ENCODE results near the gene ZAP70. TPM values are rescaled to one million over a fixed set of nuclear protein-coding genes. Genes with fewer than 3 reads are reported as not detected.
"Not testable (repeated sequence)": the region's sequence is repeated elsewhere in the genome, so short reads cannot be mapped to it uniquely, and the experiment has no call there.

Gene ZAP70
- total RNA-seq, 2 donors from 2014 or later, result 164 to 190 TPM

GRCh38 chr2:97677480-97677879 lies 35.9 kb upstream of the ZAP70 start:
- Mint-ChIP-seq H3K9me3 (no peaks in the 10 kb centered on the region), H3K4me1 (ENCODE audit: low read depth) (peaks cover 46% of the 10 kb centered on the region), H3K27ac (no peak overlapping the region), H3K36me3 (ENCODE audit: insufficient read depth in 2 of 2) (peaks cover 0 to 11% of the 10 kb centered on the region in 2 donors), H3K27me3 (ENCODE audit: low read depth) (no peaks in the 10 kb centered on the region), H3K4me3 (no peak overlapping the region)
- ATAC-seq (replicated peaks in 1 of 2) (no peak), DNase-seq (no peak)

- Mint-ChIP-seq H3K36me3 (ENCODE audit: insufficient read depth in 2 of 2) (peaks cover 0 to 9% of the 10 kb centered on the region in 2 donors), H3K27me3 (ENCODE audit: low read depth) (no peaks in the 10 kb centered on the region), H3K9me3 (no peaks in the 10 kb centered on the region), H3K27ac (no peak overlapping the region), H3K4me1 (ENCODE audit: low read depth) (peaks cover 37% of the 10 kb centered on the region), H3K4me3 (no peak overlapping the region)
- DNase-seq, result no peak
- no peak for ATAC-seq (replicated peaks in 1 of 2)
Observed at GRCh38 chr2:97678298-97678697, 35.1 kb upstream of the ZAP70 start.

- H3K4me1 Mint-ChIP-seq (ENCODE audit: low read depth), result peaks cover 21% of the 10 kb centered on the region
- not testable (repeated sequence) for H3K9me3 Mint-ChIP-seq; H3K36me3 Mint-ChIP-seq (ENCODE audit: insufficient read depth in 2 of 2); H3K27me3 Mint-ChIP-seq (ENCODE audit: low read depth)
- ATAC-seq (replicated peaks in 1 of 2), result peak in 1 of 2 donors; percentile 54
- peak overlapping the region in 1 of 2 donors; percentile 44 for H3K4me3 Mint-ChIP-seq
- H3K27ac Mint-ChIP-seq, result peak overlapping the region; percentile 38
- peak in 1 of 2 donors; percentile 25 for DNase-seq
Observed at GRCh38 chr2:97687235-97687634, 26.1 kb upstream of the ZAP70 start.

GRCh38 chr2:97688062-97688827 lies 25.1 kb upstream of the ZAP70 start:
- DNase-seq (peak in 1 of 2 donors; percentile 17), ATAC-seq (replicated peaks in 1 of 2) (peak; percentile 90 to 94)
- Mint-ChIP-seq H3K36me3 (ENCODE audit: insufficient read depth in 2 of 2) (no peaks in the 10 kb centered on the region), H3K27ac (peak overlapping the region; percentile 24), H3K9me3 (no peaks in the 10 kb centered on the region), H3K4me1 (ENCODE audit: low read depth) (peaks cover 21% of the 10 kb centered on the region), H3K27me3 (ENCODE audit: low read depth) (no peaks in the 10 kb centered on the region), H3K4me3 (peak overlapping the region; percentile 69 to 77)

- Mint-ChIP-seq H3K36me3 (ENCODE audit: insufficient read depth in 2 of 2) (no peaks in the 10 kb centered on the region), H3K9me3 (no peaks in the 10 kb centered on the region), H3K4me3 (no peak overlapping the region), H3K27me3 (ENCODE audit: low read depth) (no peaks in the 10 kb centered on the region), H3K4me1 (ENCODE audit: low read depth) (peaks cover 27% of the 10 kb centered on the region), H3K27ac (no peak overlapping the region)
- DNase-seq, result no peak
- ATAC-seq (replicated peaks in 1 of 2), result no peak
Observed at GRCh38 chr2:97691166-97691565, 22.2 kb upstream of the ZAP70 start.

- Mint-ChIP-seq H3K4me3 (no peak overlapping the region), H3K4me1 (ENCODE audit: low read depth) (peaks cover 19% of the 10 kb centered on the region), H3K9me3 (no peaks in the 10 kb centered on the region), H3K36me3 (ENCODE audit: insufficient read depth in 2 of 2) (no peaks in the 10 kb centered on the region), H3K27ac (no peak overlapping the region), H3K27me3 (ENCODE audit: low read depth) (no peaks in the 10 kb centered on the region)
- no peak for DNase-seq
- no peak for ATAC-seq (replicated peaks in 1 of 2)
Observed at GRCh38 chr2:97693476-97693875, 19.9 kb upstream of the ZAP70 start.

- DNase-seq (no peak), ATAC-seq (replicated peaks in 1 of 2) (no peak)
- H3K27me3 Mint-ChIP-seq (ENCODE audit: low read depth), result no peaks in the 10 kb centered on the region
- no peaks in the 10 kb centered on the region for H3K9me3 Mint-ChIP-seq
- no peak overlapping the region for H3K27ac Mint-ChIP-seq
- H3K36me3 Mint-ChIP-seq (ENCODE audit: insufficient read depth in 2 of 2), result no peaks in the 10 kb centered on the region
- no peak overlapping the region for H3K4me3 Mint-ChIP-seq
- peaks cover 21% of the 10 kb centered on the region for H3K4me1 Mint-ChIP-seq (ENCODE audit: low read depth)
Observed at GRCh38 chr2:97695744-97696143, 17.6 kb upstream of the ZAP70 start.

GRCh38 chr2:97697252-97698235 lies 15.8 kb upstream of the ZAP70 start:
- Mint-ChIP-seq H3K27me3 (ENCODE audit: low read depth) (no peaks in the 10 kb centered on the region), H3K27ac (no peak overlapping the region), H3K9me3 (no peaks in the 10 kb centered on the region), H3K4me1 (ENCODE audit: low read depth) (peaks cover 21% of the 10 kb centered on the region), H3K4me3 (peak overlapping the region; percentile 38 to 61), H3K36me3 (ENCODE audit: insufficient read depth in 2 of 2) (no peaks in the 10 kb centered on the region)
- DNase-seq (peak; percentile 89 to 93), ATAC-seq (replicated peaks in 1 of 2) (peak; percentile 93 to 94)

- Mint-ChIP-seq H3K27me3 (ENCODE audit: low read depth) (no peaks in the 10 kb centered on the region), H3K9me3 (no peaks in the 10 kb centered on the region), H3K4me3 (no peak overlapping the region), H3K4me1 (ENCODE audit: low read depth) (peaks cover 21% of the 10 kb centered on the region), H3K27ac (no peak overlapping the region), H3K36me3 (ENCODE audit: insufficient read depth in 2 of 2) (no peaks in the 10 kb centered on the region)
- ATAC-seq (replicated peaks in 1 of 2) (no peak), DNase-seq (no peak)
Observed at GRCh38 chr2:97698530-97698929, 14.8 kb upstream of the ZAP70 start.

GRCh38 chr2:97699765-97700444 lies 13.5 kb upstream of the ZAP70 start:
- H3K9me3 Mint-ChIP-seq, result no peaks in the 10 kb centered on the region
- no peak overlapping the region for H3K4me3 Mint-ChIP-seq
- H3K36me3 Mint-ChIP-seq (ENCODE audit: insufficient read depth in 2 of 2), result no peaks in the 10 kb centered on the region
- peaks cover 16% of the 10 kb centered on the region for H3K4me1 Mint-ChIP-seq (ENCODE audit: low read depth)
- H3K27me3 Mint-ChIP-seq (ENCODE audit: low read depth), result no peaks in the 10 kb centered on the region
- ATAC-seq (replicated peaks in 1 of 2) (peak; percentile 83 to 84), DNase-seq (peak; percentile 67 to 73)
- no peak overlapping the region for H3K27ac Mint-ChIP-seq

- DNase-seq (no peak), ATAC-seq (replicated peaks in 1 of 2) (no peak)
- Mint-ChIP-seq H3K27ac (no peak overlapping the region), H3K36me3 (ENCODE audit: insufficient read depth in 2 of 2) (no peaks in the 10 kb centered on the region), H3K4me3 (no peak overlapping the region), H3K4me1 (ENCODE audit: low read depth) (peaks cover 16% of the 10 kb centered on the region), H3K9me3 (no peaks in the 10 kb centered on the region), H3K27me3 (ENCODE audit: low read depth) (no peaks in the 10 kb centered on the region)
Observed at GRCh38 chr2:97701186-97701585, 12.2 kb upstream of the ZAP70 start.

GRCh38 chr2:97701851-97702465 lies 11.4 kb upstream of the ZAP70 start:
- no peaks in the 10 kb centered on the region for H3K27me3 Mint-ChIP-seq (ENCODE audit: low read depth)
- no peaks in the 10 kb centered on the region for H3K36me3 Mint-ChIP-seq (ENCODE audit: insufficient read depth in 2 of 2)
- no peaks in the 10 kb centered on the region for H3K9me3 Mint-ChIP-seq
- ATAC-seq (replicated peaks in 1 of 2) (no peak), DNase-seq (no peak)
- no peak overlapping the region for H3K4me3 Mint-ChIP-seq
- H3K27ac Mint-ChIP-seq, result no peak overlapping the region
- H3K4me1 Mint-ChIP-seq (ENCODE audit: low read depth), result peaks cover 15% of the 10 kb centered on the region
